GM12874 (cell line): ENCODE data around the gene TMEM234.

Experiments used
- CTCF ChIP-seq: IDR thresholded peaks from 2 replicates; pipeline ENCODE4 v1.5.1; 2011; ENCODE audit warnings: low read depth, mild to moderate bottlenecking, control low read depth, low read length, moderate library complexity; ENCODE audit not compliant: insufficient read depth

TMEM234 gene

DNA sequence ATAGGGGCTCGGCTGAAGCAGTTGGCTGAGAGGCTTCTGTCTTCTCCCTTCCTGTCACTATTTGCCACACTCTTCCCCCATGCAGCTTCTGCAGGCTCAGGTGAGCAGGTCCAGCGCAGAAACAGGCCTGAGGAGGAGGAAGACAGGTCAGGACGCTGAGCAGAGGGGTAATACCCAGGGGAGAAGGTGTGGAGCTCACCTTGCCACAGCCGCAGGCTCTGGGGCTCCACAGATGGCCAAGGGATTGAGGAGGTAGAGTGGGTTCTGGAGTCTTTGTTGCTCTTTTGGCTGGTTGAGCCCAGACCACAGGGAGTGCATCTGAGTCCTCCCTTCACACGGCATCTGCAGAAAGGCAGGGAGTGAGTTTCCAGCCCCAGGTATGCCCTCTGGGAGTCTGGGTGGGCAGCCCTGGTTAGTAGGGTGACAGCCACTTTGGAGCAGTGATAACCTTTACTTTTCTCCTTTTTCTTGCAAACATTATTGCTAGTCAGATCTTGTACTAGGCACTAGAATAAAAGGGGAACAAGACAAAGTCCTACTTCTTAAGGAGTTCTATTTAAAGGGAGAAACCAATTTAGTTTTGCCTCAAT is 9.8 kb upstream of the TMEM234 start:
- TF ChIP-seq CTCF = no peak

DNA sequence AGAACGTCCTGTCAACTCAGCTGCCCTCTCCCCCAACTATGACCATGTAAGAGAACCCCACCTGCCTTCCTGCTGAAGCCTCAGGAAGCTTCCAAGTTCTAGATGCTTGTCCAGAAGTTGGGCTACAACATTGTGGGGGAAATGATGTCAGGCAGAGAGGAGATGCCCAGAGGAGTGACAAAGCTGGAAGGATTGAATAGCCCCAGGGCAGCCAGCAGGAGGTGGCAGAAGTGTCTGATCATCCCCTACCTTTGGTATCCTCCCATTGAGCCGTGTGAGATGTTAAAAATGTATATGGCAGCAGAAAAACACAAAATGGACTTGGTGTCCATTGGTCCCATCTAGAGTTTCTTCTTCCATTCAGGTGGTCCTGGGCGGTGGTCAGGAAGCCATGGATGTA is 6.6 kb upstream of the TMEM234 start:
- TF ChIP-seq CTCF = no peak

GRCh38 chr1:32224285-32224684 is 2.1 kb upstream of the TMEM234 start:
- no peak for TF ChIP-seq CTCF

GRCh38 chr1:32223683-32224082 is 1.5 kb upstream of the TMEM234 start:
- TF ChIP-seq CTCF = no peak

- TF ChIP-seq CTCF = no peak
These were observed 573 bp downstream of the TMEM234 start for GRCh38 chr1:32221581-32221979.

GRCh38 chr1:32220746-32221580 is 1.2 kb downstream of the TMEM234 start:
- no peak for TF ChIP-seq CTCF

DNA sequence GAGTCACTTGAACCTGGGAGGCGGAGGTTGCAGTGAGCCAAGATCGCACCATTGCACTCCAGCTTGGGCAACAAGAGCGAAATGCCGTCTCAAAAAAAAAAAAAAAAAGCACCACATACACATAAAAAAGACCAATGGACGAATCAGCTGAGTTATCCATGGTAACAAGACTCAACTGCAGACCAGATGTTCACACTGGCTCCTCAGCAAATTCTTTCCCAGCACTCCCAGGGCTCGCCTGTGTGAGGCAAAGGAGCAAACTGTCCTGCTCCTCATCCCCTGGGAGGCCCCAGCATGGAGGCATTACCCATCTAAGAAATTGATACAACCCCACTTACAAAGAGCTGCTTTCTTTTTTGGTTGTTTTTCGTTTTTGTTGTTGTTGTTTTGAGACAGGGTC is 3.1 kb downstream of the TMEM234 start:
- TF ChIP-seq CTCF = no peak
